Glutamatergic neuron (in vitro differentiated cells): ENCODE results near the gene KIF25. TPM values are rescaled to one million over a fixed set of nuclear protein-coding genes. Genes with fewer than 3 reads are reported as not detected.

Experiments used
- DNase-seq: peaks from one replicate; pipeline ENCODE4 v3.0.0; 2022
- H3K27ac Mint-ChIP-seq: one replicate; pipeline ENCODE4 v1.8.0; 2020; ENCODE audit warnings: mild to moderate bottlenecking, mixed read lengths, inconsistent platforms; ENCODE audit not compliant: unreplicated experiment
- H3K27me3 Mint-ChIP-seq: one replicate; pipeline ENCODE4 v1.8.0; 2020; ENCODE audit warnings: mild to moderate bottlenecking, moderate library complexity, mixed read lengths, inconsistent platforms; ENCODE audit not compliant: unreplicated experiment
- H3K36me3 Mint-ChIP-seq: one replicate; pipeline ENCODE4 v1.8.0; 2020; ENCODE audit warnings: mild to moderate bottlenecking, mixed read lengths, inconsistent platforms; ENCODE audit not compliant: unreplicated experiment
- H3K4me1 Mint-ChIP-seq: one replicate; pipeline ENCODE4 v1.8.0; 2020; ENCODE audit warnings: mild to moderate bottlenecking, low read depth, mixed read lengths, inconsistent platforms; ENCODE audit not compliant: unreplicated experiment
- H3K4me3 Mint-ChIP-seq: one replicate; pipeline ENCODE4 v1.8.0; 2020; ENCODE audit warnings: mild to moderate bottlenecking, mixed read lengths, inconsistent platforms; ENCODE audit not compliant: unreplicated experiment
- H3K9me3 Mint-ChIP-seq: one replicate; pipeline ENCODE4 v1.8.0; 2020; ENCODE audit warnings: mild to moderate bottlenecking, moderate library complexity, mixed read lengths, inconsistent platforms; ENCODE audit not compliant: unreplicated experiment
- total RNA-seq: library from RNA; stranded (reverse); fragmentation: NEBNext Ultra II Directional; extraction: Animal tissue kit (Norgen Biotek cat#: 25700); gene quantifications from one replicate; pipeline ENCODE4 v1.2.1, GENCODE V29; 2021; ENCODE audit not compliant: unreplicated experiment
- TF ChIP-seq, protein P1 (sequence below): fragments of 200-600 bp; sonication (generic); IDR thresholded peaks from one replicate; pipeline ENCODE4 v1.5.0; 2021; ENCODE audit not compliant: partially characterized antibody, unreplicated experiment

KIF25 gene
- total RNA-seq, 1 donor from 2014 or later = not detected

DNA sequence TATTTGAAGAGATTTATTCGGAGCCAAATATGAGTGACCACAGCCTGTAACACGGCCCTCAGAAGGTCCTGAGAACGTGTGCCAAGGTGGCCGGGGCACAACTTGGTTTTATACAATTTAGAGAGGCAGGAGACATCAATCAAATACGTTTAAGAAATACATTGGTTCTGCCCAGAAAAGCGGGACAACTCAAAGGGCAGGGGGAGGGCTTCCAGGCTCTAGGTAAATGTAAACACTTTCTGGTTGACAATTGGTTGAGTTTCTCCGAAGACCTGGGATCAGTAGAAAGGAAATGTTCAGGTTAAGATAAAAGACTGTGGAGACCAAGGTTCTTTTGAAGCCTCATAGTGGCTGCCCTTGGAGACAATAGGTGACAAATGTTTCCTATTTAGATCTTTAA lies 18.9 kb upstream of the KIF25 start:
- peaks cover 6% of the 10 kb centered on the region for H3K27me3 Mint-ChIP-seq
- peaks cover 5% of the 10 kb centered on the region for H3K9me3 Mint-ChIP-seq
- no peak for DNase-seq
- peaks cover 6% of the 10 kb centered on the region for H3K4me1 Mint-ChIP-seq
- no peak overlapping the region for H3K4me3 Mint-ChIP-seq
- H3K27ac Mint-ChIP-seq = no peak overlapping the region
- TF ChIP-seq, protein P1, sequence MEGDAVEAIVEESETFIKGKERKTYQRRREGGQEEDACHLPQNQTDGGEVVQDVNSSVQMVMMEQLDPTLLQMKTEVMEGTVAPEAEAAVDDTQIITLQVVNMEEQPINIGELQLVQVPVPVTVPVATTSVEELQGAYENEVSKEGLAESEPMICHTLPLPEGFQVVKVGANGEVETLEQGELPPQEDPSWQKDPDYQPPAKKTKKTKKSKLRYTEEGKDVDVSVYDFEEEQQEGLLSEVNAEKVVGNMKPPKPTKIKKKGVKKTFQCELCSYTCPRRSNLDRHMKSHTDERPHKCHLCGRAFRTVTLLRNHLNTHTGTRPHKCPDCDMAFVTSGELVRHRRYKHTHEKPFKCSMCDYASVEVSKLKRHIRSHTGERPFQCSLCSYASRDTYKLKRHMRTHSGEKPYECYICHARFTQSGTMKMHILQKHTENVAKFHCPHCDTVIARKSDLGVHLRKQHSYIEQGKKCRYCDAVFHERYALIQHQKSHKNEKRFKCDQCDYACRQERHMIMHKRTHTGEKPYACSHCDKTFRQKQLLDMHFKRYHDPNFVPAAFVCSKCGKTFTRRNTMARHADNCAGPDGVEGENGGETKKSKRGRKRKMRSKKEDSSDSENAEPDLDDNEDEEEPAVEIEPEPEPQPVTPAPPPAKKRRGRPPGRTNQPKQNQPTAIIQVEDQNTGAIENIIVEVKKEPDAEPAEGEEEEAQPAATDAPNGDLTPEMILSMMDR = no peak
- peaks cover 11% of the 10 kb centered on the region for H3K36me3 Mint-ChIP-seq

DNA sequence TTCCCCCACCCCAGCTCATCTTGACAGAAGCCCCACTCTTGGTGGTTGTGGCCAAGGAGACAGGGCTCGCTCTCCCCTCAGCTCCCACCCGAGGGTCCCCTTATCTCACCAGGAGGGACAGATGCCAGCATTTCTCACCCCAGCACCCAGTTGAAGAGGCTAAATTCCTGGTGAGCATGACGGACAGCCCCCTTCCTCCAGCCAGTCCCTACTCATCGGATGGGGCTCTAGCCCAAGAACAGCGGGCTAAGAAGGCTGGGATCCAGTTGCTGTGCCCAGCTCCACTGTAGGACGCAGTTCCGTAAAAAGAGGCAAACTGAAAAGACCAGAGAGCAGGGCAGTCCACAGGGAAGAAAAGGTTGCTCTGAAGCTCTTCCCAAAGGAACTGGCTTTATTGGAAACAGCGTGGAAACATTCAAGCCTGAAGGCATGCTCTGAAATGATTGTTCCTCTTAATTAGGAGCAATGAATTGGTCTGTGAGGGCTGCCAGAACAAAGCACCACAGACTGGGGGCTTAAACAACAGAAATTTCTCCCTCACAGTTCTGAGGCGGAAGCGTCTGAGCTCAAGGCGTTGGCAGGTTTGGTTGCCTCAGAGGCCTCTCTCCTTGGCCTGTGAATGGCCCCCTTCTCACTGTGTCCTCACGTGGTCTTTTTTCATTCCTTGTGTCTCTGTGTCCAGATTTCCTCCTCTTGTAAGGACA lies 17.9 kb upstream of the KIF25 start:
- H3K4me1 Mint-ChIP-seq = peaks cover 2% of the 10 kb centered on the region
- H3K9me3 Mint-ChIP-seq = peaks cover 11% of the 10 kb centered on the region
- H3K4me3 Mint-ChIP-seq = no peak overlapping the region
- H3K36me3 Mint-ChIP-seq = peaks cover 19% of the 10 kb centered on the region
- TF ChIP-seq, protein P1 = no peak
- no peak for DNase-seq
- peaks cover 9% of the 10 kb centered on the region for H3K27me3 Mint-ChIP-seq
- H3K27ac Mint-ChIP-seq = no peak overlapping the region

DNA sequence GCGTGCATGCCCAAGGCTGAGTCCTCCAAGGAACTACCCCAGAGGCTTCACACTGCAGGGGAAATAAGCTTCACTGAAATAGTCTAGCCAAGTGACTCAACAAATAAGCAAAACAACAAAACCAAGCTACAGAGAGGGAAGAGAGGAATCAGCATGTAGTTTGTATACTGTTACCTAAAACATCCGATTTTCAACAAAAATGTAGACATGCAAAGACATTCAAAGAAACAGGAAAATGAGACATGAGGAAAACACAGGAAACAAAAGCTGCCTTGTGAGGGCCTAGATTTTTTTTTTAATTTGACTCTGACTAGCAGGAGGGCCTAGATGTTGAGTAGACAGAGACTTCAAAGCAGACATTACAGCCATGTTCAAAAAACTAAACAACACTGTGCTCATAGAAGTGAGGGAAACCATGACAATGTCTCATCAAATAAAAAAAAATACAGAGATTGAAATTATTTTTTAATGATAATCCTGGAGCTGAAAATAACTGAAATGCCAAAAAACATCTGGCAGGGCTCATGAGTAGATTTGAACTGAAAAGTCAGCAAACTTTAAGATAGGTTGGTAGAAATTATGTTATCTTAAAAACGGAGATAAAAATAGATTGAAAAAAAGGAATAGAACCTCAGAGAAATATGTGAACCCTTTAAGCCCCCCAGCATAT lies 16.4 kb upstream of the KIF25 start:
- H3K27ac Mint-ChIP-seq = no peak overlapping the region
- H3K4me3 Mint-ChIP-seq = no peak overlapping the region
- no peak for DNase-seq
- no peaks in the 10 kb centered on the region for H3K4me1 Mint-ChIP-seq
- peaks cover 8% of the 10 kb centered on the region for H3K9me3 Mint-ChIP-seq
- TF ChIP-seq, protein P1 = no peak
- H3K36me3 Mint-ChIP-seq = peaks cover 25% of the 10 kb centered on the region
- peaks cover 6% of the 10 kb centered on the region for H3K27me3 Mint-ChIP-seq

DNA sequence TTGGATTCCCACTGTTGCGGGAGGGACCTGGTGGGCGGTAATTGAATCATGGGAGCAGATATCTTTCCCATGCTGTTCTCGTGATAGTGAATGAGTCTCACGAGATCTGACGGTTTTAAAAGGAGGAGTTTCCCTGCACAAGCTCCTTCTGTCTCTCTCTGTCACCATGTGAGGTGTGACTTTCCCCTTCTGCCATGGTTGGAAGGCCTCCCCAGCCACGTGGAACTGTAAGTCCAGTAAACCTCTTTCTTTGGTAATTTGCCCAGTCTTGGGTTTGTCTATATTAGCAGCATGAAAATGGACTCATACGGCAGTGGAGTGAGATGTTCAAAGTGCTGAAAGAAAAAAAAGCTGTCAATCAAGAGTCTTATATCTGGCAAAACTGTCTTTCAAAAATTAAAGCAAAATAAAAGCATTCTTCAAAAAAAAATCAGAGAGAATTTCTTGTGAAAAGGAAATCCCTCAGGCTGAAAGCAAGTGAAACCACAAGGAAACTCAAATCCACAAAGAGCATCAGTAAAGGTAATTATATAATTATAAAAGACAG lies 15.5 kb upstream of the KIF25 start:
- DNase-seq = no peak
- Mint-ChIP-seq H3K36me3 (peaks cover 25% of the 10 kb centered on the region), H3K4me1 (no peaks in the 10 kb centered on the region), H3K4me3 (no peak overlapping the region), H3K9me3 (peaks cover 8% of the 10 kb centered on the region), H3K27ac (no peak overlapping the region), H3K27me3 (peaks cover 6% of the 10 kb centered on the region)
- TF ChIP-seq, protein P1 = no peak
